Mesodermal cell (in vitro differentiated cells): ENCODE measurements around the gene AMACR.
"Not testable (repeated sequence)": the region's sequence is repeated elsewhere in the genome, so short reads cannot be mapped to it uniquely, and the experiment has no call there.

Experiments used
- H3K27ac ChIP-seq: 2 replicates; pipeline ENCODE4 v1.7.0; 2013; ENCODE audit warnings: mild to moderate bottlenecking, low read depth, low read length, moderate library complexity; ENCODE audit not compliant: severe bottlenecking
- H3K36me3 ChIP-seq: 2 replicates; pipeline ENCODE4 v1.7.1; 2013; ENCODE audit warnings: mild to moderate bottlenecking, low read length, moderate library complexity; ENCODE audit not compliant: control insufficient read depth, insufficient read depth
- H3K4me1 ChIP-seq: one replicate; pipeline ENCODE4 v1.7.1; 2013; ENCODE audit warnings: mild to moderate bottlenecking, low read length; ENCODE audit not compliant: insufficient read depth, control insufficient read depth, poor library complexity, severe bottlenecking
- H3K4me3 ChIP-seq: 2 replicates; pipeline ENCODE4 v1.7.0; 2013; ENCODE audit warnings: low read length, control low read depth, mild to moderate bottlenecking; ENCODE audit not compliant: insufficient read depth, poor library complexity, severe bottlenecking; ENCODE audit errors: extremely low read depth
- H3K9me3 ChIP-seq: 2 replicates; pipeline ENCODE4 v1.7.1; 2013; ENCODE audit warnings: mild to moderate bottlenecking, low read length, moderate library complexity; ENCODE audit not compliant: control insufficient read depth
- WGBS, 2 experiments: methylation state at CpG; one replicate each; pipeline ENCODE4 v1.1.5; 2013; ENCODE audit warnings: missing lambda C conversion rate in 2 of 2; ENCODE audit not compliant: insufficient coverage in 2 of 2; 5-methylcytosine and 5-hydroxymethylcytosine counted together

AMACR gene

DNA sequence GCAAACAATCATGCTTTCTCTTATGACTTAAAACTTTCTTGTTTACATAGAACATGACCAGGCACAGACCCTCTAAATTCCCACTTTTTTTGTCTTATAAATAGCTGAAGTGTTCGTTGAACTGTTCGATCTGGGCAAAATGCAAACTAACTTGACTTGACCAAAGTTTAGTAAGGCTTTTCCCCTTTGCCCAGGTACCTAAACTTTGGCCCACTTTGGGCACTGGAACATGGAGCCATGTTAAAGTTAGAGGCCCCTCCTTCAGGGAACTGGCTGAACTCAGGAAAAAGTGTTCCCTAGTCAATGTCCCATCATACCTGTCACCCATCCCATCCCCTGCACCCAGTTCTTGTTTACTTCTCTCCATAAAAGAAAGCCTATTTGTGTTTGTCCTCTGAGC is 9.4 kb upstream of the AMACR start:
- Histone ChIP-seq H3K36me3 (no peaks in the 10 kb centered on the region), H3K4me1 (peaks cover 14% of the 10 kb centered on the region), H3K27ac (no peak overlapping the region), H3K9me3 (no peaks in the 10 kb centered on the region), H3K4me3 (no peak overlapping the region)
- WGBS, 2 experiments: 100% methylated on average over 2 of the region's 2 CpGs

DNA sequence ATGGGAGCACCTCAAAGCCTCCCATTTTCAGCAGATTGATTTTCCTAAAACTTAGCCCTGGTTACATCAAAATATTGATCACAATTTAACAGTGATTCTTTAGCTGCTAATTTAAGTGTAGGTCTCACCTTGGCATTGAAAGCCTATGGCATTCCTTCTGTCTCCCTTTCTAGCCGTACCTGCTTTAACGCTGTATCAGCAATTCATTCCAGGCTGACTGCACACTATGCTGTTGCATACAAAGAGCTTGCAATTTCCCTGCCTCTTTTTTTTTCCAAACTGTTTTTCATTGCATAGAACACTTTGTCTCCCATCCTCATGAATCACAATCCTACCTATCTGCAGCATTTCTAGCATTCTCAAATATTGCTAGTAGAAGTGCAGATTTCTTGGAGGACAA is 8.9 kb upstream of the AMACR start:
- Histone ChIP-seq H3K4me3 (no peak overlapping the region), H3K4me1 (peaks cover 9% of the 10 kb centered on the region), H3K36me3 (no peaks in the 10 kb centered on the region), H3K9me3 (no peaks in the 10 kb centered on the region), H3K27ac (no peak overlapping the region)
- 90 to 96% methylated on average over 2 of the region's 2 CpGs for WGBS, 2 experiments

DNA sequence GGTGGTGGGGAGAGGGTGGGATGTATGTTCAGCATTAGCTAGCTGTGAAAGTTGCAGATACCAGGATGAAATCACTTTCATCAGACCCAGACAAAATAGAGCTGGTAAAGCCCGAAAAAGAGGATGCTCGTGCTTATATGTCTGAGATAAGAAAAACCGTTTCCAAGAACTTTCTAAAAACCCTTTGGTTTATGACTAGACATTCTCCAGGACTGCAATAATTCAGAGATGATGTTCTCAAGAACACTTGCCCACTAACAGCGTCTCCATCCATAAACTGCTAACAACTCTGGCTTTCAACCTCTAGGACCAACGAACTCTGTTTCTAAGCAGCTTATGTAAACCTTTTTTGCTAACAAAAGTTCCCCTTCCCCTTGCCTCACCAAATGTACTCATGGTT is 8.4 kb upstream of the AMACR start:
- H3K27ac ChIP-seq: no peak overlapping the region
- H3K9me3 ChIP-seq: no peaks in the 10 kb centered on the region
- no peak overlapping the region for H3K4me3 ChIP-seq
- 73 to 80% methylated on average over 5 of the region's 5 CpGs for WGBS, 2 experiments
- peaks cover 4% of the 10 kb centered on the region for H3K4me1 ChIP-seq
- no peaks in the 10 kb centered on the region for H3K36me3 ChIP-seq

DNA sequence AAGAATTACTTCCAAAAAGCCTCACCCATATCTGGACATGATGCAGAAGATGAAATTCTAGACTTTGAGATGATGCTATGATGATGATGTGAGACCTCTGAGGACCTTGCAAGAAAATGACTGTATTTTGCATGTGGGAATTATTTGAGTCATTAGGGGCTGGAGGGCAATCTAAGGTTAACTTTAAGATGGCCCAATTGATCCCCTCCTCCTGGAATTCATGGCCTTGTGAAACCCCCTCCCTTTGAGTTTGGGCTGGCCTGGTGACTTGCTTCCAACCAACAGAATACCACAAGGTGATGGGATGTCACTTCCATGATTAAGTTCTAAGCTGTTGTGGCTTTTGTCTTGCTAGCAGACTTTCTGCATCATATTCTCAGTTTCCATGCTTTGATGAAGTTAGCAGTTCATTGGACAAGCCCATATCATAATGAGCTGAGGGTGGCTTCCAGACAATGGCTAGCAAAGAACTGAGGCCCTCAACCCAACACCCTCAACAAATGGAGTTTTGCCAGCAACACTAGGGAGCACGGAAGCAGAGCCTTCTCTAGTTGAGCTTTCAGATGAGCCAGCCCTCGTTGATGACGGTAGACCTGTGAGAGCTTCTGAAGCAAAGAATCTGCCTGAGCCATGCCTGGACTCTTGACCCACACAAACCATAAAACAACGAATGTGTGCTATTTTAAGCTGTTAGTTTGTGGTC is 7.4 kb upstream of the AMACR start:
- Histone ChIP-seq H3K4me1 (no peaks in the 10 kb centered on the region), H3K36me3 (no peaks in the 10 kb centered on the region), H3K9me3 (no peaks in the 10 kb centered on the region), H3K4me3 (no peak overlapping the region), H3K27ac (no peak overlapping the region)
- 95% methylated on average over 3 of the region's 4 CpGs; no CpG with 5 or more reads in 1 of the 2 experiments for WGBS, 2 experiments

DNA sequence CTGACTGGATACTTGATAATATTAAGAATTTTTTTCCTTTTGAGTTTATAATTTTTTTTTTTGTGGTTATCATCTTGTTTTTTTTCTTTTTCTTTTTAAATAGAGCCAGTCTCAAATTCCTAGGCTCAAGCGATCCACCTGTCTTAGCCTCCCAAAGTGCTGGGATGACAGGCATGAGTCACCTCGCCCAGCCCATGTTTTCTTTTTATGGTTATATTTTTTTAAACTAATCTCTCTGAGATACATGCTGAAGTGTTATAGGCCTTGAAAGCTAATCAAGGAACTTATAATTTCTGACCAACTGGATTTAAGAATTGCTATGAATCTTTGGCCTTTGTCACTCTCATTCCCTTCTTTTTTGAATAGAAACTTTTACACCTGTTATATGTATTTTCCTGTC is 6.8 kb upstream of the AMACR start:
- no CpG with 5 or more reads among the region's 2 CpGs for WGBS, 2 experiments
- Histone ChIP-seq H3K4me3 (no peak overlapping the region), H3K9me3 (no peaks in the 10 kb centered on the region), H3K36me3 (no peaks in the 10 kb centered on the region), H3K27ac (no peak overlapping the region), H3K4me1 (no peaks in the 10 kb centered on the region)

DNA sequence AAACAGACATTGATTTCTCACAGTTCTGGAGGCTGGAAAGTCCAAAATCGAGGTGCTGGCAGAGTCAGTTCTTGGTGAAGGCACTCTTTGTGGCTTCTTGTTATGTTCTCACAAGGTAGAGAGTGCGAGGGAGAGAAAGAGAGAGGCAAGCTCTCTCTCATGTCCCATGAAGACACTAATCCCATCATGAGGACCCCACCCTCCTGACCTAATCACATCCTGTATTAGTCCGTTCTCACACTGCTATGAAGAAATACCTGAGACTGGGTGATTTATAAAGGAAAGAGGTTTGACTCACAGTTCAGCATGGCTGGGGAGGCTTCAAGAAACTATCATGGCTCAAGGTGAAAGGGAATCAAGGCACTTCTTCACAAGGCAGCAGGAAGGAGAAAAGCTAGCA is 5.7 kb upstream of the AMACR start:
- Histone ChIP-seq H3K9me3 (no peaks in the 10 kb centered on the region), H3K36me3 (no peaks in the 10 kb centered on the region), H3K4me1 (peaks cover 4% of the 10 kb centered on the region), H3K27ac (no peak overlapping the region), H3K4me3 (no peak overlapping the region)
- 81% methylated on average over 2 of the region's 3 CpGs; no CpG with 5 or more reads in 1 of the 2 experiments for WGBS, 2 experiments

DNA sequence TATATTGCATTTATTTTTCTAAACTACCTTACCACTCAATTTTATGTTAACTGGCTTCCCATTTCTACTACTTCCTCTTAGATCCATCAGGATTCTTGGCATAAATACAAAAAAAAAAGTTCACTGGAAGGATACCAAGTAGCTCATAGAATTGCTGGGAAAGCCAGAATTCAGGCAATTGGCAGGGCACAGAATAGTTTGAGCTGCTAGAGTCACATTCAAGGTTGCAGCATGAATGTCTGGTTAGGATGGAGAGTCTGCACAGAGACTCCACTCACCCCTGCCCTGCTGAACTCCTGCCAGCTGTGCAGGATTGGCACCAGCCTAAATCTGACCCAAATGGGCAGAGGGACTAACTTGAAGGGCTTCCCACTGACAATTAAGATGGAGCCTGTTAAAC is 4.9 kb upstream of the AMACR start:
- Histone ChIP-seq H3K27ac (no peak overlapping the region), H3K36me3 (no peaks in the 10 kb centered on the region), H3K9me3 (no peaks in the 10 kb centered on the region), H3K4me1 (peaks cover 4% of the 10 kb centered on the region), H3K4me3 (no peak overlapping the region)

DNA sequence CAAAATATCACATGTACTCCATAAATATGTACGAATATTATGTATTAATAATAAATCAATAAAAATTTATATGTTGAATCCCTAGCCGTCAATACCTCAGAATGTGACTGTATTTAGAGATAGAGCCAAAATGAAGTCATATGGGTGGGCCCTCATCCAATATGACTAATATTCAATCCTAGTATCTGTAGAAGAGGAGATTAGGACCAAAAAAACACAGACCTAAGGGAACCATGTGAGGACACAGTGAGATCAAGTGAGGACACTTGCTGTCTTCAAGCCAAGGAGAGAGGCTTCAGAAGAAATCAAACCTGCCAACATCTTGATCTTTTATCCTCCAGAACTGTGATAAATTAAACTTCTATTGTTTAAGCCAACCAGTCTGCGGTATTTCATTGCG is 3.7 kb upstream of the AMACR start:
- peaks cover 4% of the 10 kb centered on the region for H3K4me1 ChIP-seq
- 92 to 95% methylated on average over 2 of the region's 4 CpGs for WGBS, 2 experiments
- H3K4me3 ChIP-seq: no peak overlapping the region
- no peaks in the 10 kb centered on the region for H3K36me3 ChIP-seq
- H3K9me3 ChIP-seq: no peaks in the 10 kb centered on the region
- no peak overlapping the region for H3K27ac ChIP-seq

DNA sequence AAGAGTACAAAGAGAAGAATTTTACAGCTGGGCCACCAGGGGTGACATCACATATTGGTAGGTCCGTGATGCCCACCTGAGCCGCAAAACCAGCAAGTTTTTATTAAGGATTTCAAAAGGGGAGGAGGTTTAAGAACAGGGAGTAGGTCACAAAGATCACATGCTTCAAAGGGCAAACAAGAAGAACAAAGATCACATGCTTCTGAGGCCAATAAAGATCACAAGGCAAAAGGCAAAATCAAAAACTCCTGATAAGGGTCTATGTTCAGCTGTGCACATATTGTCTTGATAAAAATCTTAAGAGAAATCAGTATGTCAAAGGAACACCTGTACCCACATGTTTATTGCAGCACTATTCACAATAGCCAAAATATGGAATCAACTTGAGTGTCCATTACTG is 2.3 kb upstream of the AMACR start:
- not testable (repeated sequence) for H3K4me3 ChIP-seq, H3K9me3 ChIP-seq, H3K27ac ChIP-seq, H3K4me1 ChIP-seq, H3K36me3 ChIP-seq
- 90 to 91% methylated on average over 2 of the region's 2 CpGs for WGBS, 2 experiments

DNA sequence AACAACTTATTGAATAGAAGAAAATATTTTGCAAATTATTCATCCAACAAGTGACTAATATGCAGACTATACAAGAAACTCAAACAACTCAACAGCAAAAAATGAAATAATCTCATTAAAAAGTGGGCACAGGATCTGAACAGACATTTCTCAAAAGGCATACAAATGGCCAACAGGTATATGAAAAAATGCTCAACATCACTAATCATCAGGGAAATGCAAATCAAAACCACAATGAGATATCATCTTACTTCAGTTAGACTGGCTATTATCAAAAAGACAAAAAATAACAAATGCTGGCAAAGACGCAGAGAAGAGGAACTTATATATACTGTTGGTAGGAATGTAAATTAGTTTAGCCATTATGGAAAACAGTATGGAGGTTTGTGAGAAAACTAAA is 1.8 kb upstream of the AMACR start:
- no peak overlapping the region for H3K27ac ChIP-seq
- WGBS, 2 experiments: no CpG with 5 or more reads among the region's 1 CpG
- peaks cover 4% of the 10 kb centered on the region for H3K4me1 ChIP-seq
- peaks cover 4% of the 10 kb centered on the region for H3K36me3 ChIP-seq
- no peak overlapping the region for H3K4me3 ChIP-seq
- H3K9me3 ChIP-seq: no peaks in the 10 kb centered on the region

DNA sequence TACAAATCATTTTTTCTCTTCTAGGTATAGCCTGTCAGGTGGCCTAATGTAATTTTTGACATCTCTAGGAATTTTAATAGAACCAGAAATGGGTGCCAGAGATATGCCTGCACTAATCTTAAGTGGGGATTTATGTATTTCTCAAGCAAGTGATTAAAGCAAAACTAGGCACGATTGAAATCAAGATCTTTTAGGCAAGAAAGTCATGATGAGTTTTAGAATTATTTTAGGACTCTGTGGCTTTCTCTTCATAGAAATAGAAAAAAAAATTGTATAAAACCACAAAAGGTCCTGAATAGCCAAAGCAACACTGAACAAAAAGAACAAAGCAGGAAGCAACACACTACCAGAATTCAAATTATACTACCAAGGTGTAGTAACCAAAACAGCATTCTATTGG is 952 bp upstream of the AMACR start:
- Histone ChIP-seq H3K36me3 (peaks cover 11% of the 10 kb centered on the region), H3K27ac (peak overlapping the region; percentile 94), H3K4me1 (peaks cover 4% of the 10 kb centered on the region), H3K4me3 (peak overlapping the region; percentile 63), H3K9me3 (no peaks in the 10 kb centered on the region)
- WGBS, 2 experiments: 100% methylated on average over 1 of the region's 1 CpG; no CpG with 5 or more reads in 1 of the 2 experiments
